H9 (cell line): ENCODE data around the gene GALNT9. TPM values are rescaled to one million over a fixed set of nuclear protein-coding genes. Genes with fewer than 3 reads are reported as not detected.

Experiments used
- DNase-seq: peaks from one replicate; pipeline ENCODE4 v3.0.0-alpha.2; 2017
- H2AFZ ChIP-seq: one replicate; pipeline ENCODE4 v1.6.1; 2013; ENCODE audit warnings: mild to moderate bottlenecking, low read length, control low read depth, moderate library complexity
- H2AK5ac ChIP-seq: 2 replicates; pipeline ENCODE4 v1.6.1; 2013; ENCODE audit warnings: low read length, control low read depth, mixed read lengths; ENCODE audit not compliant: insufficient read length
- H2BK120ac ChIP-seq: one replicate; pipeline ENCODE4 v1.6.1; 2013; ENCODE audit warnings: low read depth, mild to moderate bottlenecking, low read length, control low read depth, inconsistent platforms; ENCODE audit not compliant: poor library complexity, severe bottlenecking
- H2BK12ac ChIP-seq: 2 replicates; pipeline ENCODE4 v1.6.1; 2013; ENCODE audit warnings: low read length, control low read depth, mixed read lengths, low read depth; ENCODE audit not compliant: insufficient read length
- H2BK15ac ChIP-seq: 2 replicates; pipeline ENCODE4 v1.6.1; 2013; ENCODE audit warnings: low read depth, low read length, control low read depth
- H2BK20ac ChIP-seq: one replicate; pipeline ENCODE4 v1.6.1; 2013; ENCODE audit warnings: low read depth, mild to moderate bottlenecking, low read length, control low read depth, inconsistent platforms; ENCODE audit not compliant: poor library complexity, severe bottlenecking
- H2BK5ac ChIP-seq: 2 replicates; pipeline ENCODE4 v1.6.1; 2013; ENCODE audit warnings: low read length, control low read depth, mixed read lengths; ENCODE audit not compliant: insufficient read length
- H3K14ac ChIP-seq: 2 replicates; pipeline ENCODE4 v1.6.1; 2013; ENCODE audit warnings: low read length, control low read depth; ENCODE audit not compliant: insufficient read depth
- H3K18ac ChIP-seq: 2 replicates; pipeline ENCODE4 v1.6.1; 2013; ENCODE audit warnings: low read depth, mild to moderate bottlenecking, mixed read lengths, low read length, control low read depth; ENCODE audit not compliant: insufficient read length
- H3K23ac ChIP-seq: 2 replicates; pipeline ENCODE4 v1.6.1; 2013; ENCODE audit warnings: low read length, control low read depth, mixed read lengths, low read depth; ENCODE audit not compliant: insufficient read length
- H3K23me2 ChIP-seq: 2 replicates; pipeline ENCODE4 v1.6.1; 2013; ENCODE audit warnings: low read depth, mild to moderate bottlenecking, mixed read lengths, low read length, control low read depth; ENCODE audit not compliant: insufficient read length, poor library complexity, severe bottlenecking
- H3K27ac ChIP-seq: 2 replicates; pipeline ENCODE4 v1.5.1; 2013; ENCODE audit warnings: low read length, control low read depth, mixed read lengths, low read depth; ENCODE audit not compliant: insufficient read length
- H3K27me3 ChIP-seq: 2 replicates; pipeline ENCODE4 v1.6.1; 2013; ENCODE audit warnings: low read length, control low read depth, inconsistent platforms; ENCODE audit not compliant: insufficient read depth
- H3K4ac ChIP-seq: 2 replicates; pipeline ENCODE4 v1.6.1; 2013; ENCODE audit warnings: low read depth, mild to moderate bottlenecking, control low read depth, inconsistent platforms, low read length, moderate library complexity
- H3K4me1 ChIP-seq: 2 replicates; pipeline ENCODE4 v1.6.1; 2013; ENCODE audit warnings: low read length, control low read depth, inconsistent platforms; ENCODE audit not compliant: insufficient read depth
- H3K4me2 ChIP-seq: 2 replicates; pipeline ENCODE4 v1.6.1; 2013; ENCODE audit warnings: low read length, control low read depth, mixed read lengths; ENCODE audit not compliant: insufficient read length, insufficient read depth
- H3K56ac ChIP-seq: 2 replicates; pipeline ENCODE4 v1.6.1; 2013; ENCODE audit warnings: low read depth, mild to moderate bottlenecking, mixed read lengths, low read length, control low read depth; ENCODE audit not compliant: insufficient read length
- H3K79me1 ChIP-seq: 2 replicates; pipeline ENCODE4 v1.6.1; 2013; ENCODE audit warnings: low read depth, mild to moderate bottlenecking, moderate library complexity, low read length, control low read depth, inconsistent platforms; ENCODE audit not compliant: insufficient read depth, poor library complexity, severe bottlenecking
- H3K79me2 ChIP-seq: 2 replicates; pipeline ENCODE4 v1.6.1; 2013; ENCODE audit warnings: low read length, control low read depth, inconsistent platforms; ENCODE audit not compliant: insufficient read depth
- H3K9ac ChIP-seq: 2 replicates; pipeline ENCODE4 v1.6.1; 2013; ENCODE audit warnings: low read length, control low read depth, mixed read lengths; ENCODE audit not compliant: insufficient read length; ENCODE audit errors: extremely low read depth
- H3K9me3 ChIP-seq: one replicate; pipeline ENCODE4 v1.6.1; 2013; ENCODE audit warnings: low read depth, low read length, inconsistent platforms; ENCODE audit not compliant: control insufficient read depth
- H3T11ph ChIP-seq: one replicate; pipeline ENCODE4 v1.6.1; 2013; ENCODE audit warnings: mild to moderate bottlenecking, low read length, control low read depth, inconsistent platforms
- H4K20me1 ChIP-seq: one replicate; pipeline ENCODE4 v1.6.1; 2013; ENCODE audit not compliant: control insufficient read depth, insufficient read length, insufficient read depth
- H4K5ac ChIP-seq: 2 replicates; pipeline ENCODE4 v1.6.1; 2013; ENCODE audit warnings: low read depth, mild to moderate bottlenecking, mixed read lengths, low read length, control low read depth; ENCODE audit not compliant: insufficient read length
- H4K8ac ChIP-seq: replicated peaks from 2 replicates; pipeline ENCODE4 v1.6.1; 2013; ENCODE audit warnings: low read length, control low read depth, mixed read lengths, low read depth; ENCODE audit not compliant: insufficient read length
- H4K91ac ChIP-seq: 2 replicates; pipeline ENCODE4 v1.6.1; 2013; ENCODE audit warnings: low read depth, mild to moderate bottlenecking, moderate library complexity, mixed read lengths, low read length, control low read depth; ENCODE audit not compliant: insufficient read length
- H3K27ac Mint-ChIP-seq, 3 experiments: 2 replicates in 2 of 3; 3 replicates in 1 of 3; pipeline ENCODE4 v1.8.0; 2020 to 2021; ENCODE audit warnings: mixed read lengths in 3 of 3, mild to moderate bottlenecking in 1 of 3, moderate library complexity in 1 of 3
- H3K27me3 Mint-ChIP-seq: 2 replicates; pipeline ENCODE4 v1.8.0; 2021; ENCODE audit warnings: low read depth, mild to moderate bottlenecking, moderate library complexity, mixed read lengths
- H3K36me3 Mint-ChIP-seq, 3 experiments: 2 replicates in 2 of 3; 3 replicates in 1 of 3; pipeline ENCODE4 v1.8.0; 2020 to 2021; ENCODE audit warnings: low read depth in 3 of 3, mixed read lengths in 3 of 3; ENCODE audit not compliant: insufficient read depth in 1 of 3
- H3K4me1 Mint-ChIP-seq, 2 experiments: 2 replicates each; pipeline ENCODE4 v1.8.0; 2020; ENCODE audit warnings: mixed read lengths in 2 of 2
- H3K4me3 Mint-ChIP-seq, 2 experiments: 2 replicates in 1 of 2; 3 replicates in 1 of 2; pipeline ENCODE4 v1.8.0; 2020 to 2021; ENCODE audit warnings: mild to moderate bottlenecking in 2 of 2, mixed read lengths in 2 of 2, moderate library complexity in 1 of 2
- H3K9me3 Mint-ChIP-seq, 2 experiments: 2 replicates in 1 of 2; 3 replicates in 1 of 2; pipeline ENCODE4 v1.8.0; 2020; ENCODE audit warnings: mild to moderate bottlenecking in 2 of 2, mixed read lengths in 2 of 2, moderate library complexity in 1 of 2
- WGBS: extraction: QIAGEN DNeasy Blood & Tissue Kit; methylation state at CpG from one replicate; pipeline ENCODE4 v1.1.7; 2013; ENCODE audit warnings: missing lambda C conversion rate, low lambda C conversion rate, mixed read lengths; ENCODE audit not compliant: insufficient read length; ENCODE audit errors: extremely low coverage; 5-methylcytosine and 5-hydroxymethylcytosine counted together
- total RNA-seq: library from RNA; stranded (reverse); gene quantifications from 2 replicates; pipeline ENCODE4 v1.2.1, GENCODE V29; 2021
- TF ChIP-seq, protein P1 (sequence below): fragments of 200-600 bp; sonication (generic); conservative IDR thresholded peaks from 3 replicates; pipeline ENCODE4 v1.8.0; 2021; ENCODE audit warnings: antibody characterized with exemption, mild to moderate bottlenecking

The GALNT9 gene
- total RNA-seq, 1 experiment from 2014 or later = 0.35 TPM

DNA sequence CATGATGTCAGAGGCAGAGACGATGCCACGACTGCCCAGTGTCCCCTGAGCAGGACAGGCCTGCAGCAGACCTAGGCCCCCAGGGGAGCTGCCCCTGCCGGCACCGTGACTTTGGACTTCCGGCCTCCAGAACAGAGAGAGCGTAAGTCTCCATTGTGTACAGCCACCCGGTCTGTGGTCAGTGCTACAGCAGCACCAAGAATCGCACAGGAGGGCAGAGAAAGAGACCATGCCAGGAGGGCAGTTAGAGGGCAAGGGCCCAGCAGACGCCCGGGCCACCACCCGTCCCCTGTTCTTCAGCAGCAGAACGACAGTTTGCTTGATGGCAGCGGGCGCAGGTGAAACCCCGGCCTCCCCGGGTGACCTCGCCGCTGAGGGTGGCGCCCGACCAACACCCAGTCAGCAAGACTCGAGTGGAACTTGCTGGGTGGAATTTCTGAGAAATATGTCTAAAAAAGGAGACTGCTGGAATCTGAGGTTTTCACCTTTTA lies 19.7 kb downstream of the GALNT9 start:
- Histone ChIP-seq H2AK5ac (no peak overlapping the region), H2BK120ac (no peak overlapping the region), H3K79me2 (no peaks in the 10 kb centered on the region), H4K91ac (no peak overlapping the region), H3K27ac (no peak overlapping the region), H3T11ph (no peak overlapping the region), H3K56ac (no peak overlapping the region), H2AFZ (no peak overlapping the region), H4K20me1 (no peaks in the 10 kb centered on the region), H4K5ac (no peak overlapping the region), H2BK5ac (no peak overlapping the region), H3K9ac (no peak overlapping the region), H2BK20ac (no peak overlapping the region), H3K9me3 (peaks cover 6% of the 10 kb centered on the region), H3K23ac (no peak overlapping the region), H2BK12ac (no peak overlapping the region), H2BK15ac (no peak overlapping the region), H3K4me1 (no peaks in the 10 kb centered on the region), H3K23me2 (no peaks in the 10 kb centered on the region), H3K27me3 (no peaks in the 10 kb centered on the region; the same call in 1 of the 2 replicates), H3K4ac (no peak overlapping the region), H3K18ac (no peak overlapping the region), H3K14ac (no peak overlapping the region; the same call in 1 of the 2 replicates), H3K4me2 (no peak overlapping the region), H4K8ac (no peak overlapping the region), H3K79me1 (no peaks in the 10 kb centered on the region)
- Mint-ChIP-seq H3K36me3 (peaks cover 0 to 5% (median 0%) of the 10 kb centered on the region in 3 experiments; a peak in 2 of 7 replicates), H3K4me1 (no peaks in the 10 kb centered on the region), H3K9me3 (peaks cover 14 to 17% of the 10 kb centered on the region in 2 experiments; a peak in 4 of 5 replicates), H3K4me3 (no peak overlapping the region), H3K27me3 (peaks cover 69% of the 10 kb centered on the region), H3K27ac (no peak overlapping the region)
- no peak for DNase-seq
- WGBS = no CpG with 5 or more reads among the region's 21 CpGs
- TF ChIP-seq, protein P1, sequence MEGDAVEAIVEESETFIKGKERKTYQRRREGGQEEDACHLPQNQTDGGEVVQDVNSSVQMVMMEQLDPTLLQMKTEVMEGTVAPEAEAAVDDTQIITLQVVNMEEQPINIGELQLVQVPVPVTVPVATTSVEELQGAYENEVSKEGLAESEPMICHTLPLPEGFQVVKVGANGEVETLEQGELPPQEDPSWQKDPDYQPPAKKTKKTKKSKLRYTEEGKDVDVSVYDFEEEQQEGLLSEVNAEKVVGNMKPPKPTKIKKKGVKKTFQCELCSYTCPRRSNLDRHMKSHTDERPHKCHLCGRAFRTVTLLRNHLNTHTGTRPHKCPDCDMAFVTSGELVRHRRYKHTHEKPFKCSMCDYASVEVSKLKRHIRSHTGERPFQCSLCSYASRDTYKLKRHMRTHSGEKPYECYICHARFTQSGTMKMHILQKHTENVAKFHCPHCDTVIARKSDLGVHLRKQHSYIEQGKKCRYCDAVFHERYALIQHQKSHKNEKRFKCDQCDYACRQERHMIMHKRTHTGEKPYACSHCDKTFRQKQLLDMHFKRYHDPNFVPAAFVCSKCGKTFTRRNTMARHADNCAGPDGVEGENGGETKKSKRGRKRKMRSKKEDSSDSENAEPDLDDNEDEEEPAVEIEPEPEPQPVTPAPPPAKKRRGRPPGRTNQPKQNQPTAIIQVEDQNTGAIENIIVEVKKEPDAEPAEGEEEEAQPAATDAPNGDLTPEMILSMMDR = no peak
